ENCODE data around the gene NLGN1.

NLGN1 gene

GRCh38 chr3:173709026-173709425, 311.5 kb downstream of the NLGN1 start:
- H3K4me3 ChIP-seq (replicated peaks; ENCODE audit: low read depth, low read length): no peak overlapping the region
- no peaks in the 10 kb centered on the region for H3K27me3 ChIP-seq (replicated peaks; ENCODE audit: control insufficient read depth, insufficient read depth, low read length)
- DNase-seq (ENCODE audit: extremely low read depth, insufficient read length): no peak
- no peak for TF ChIP-seq CTCF (IDR thresholded peaks at IDR 0.05; ENCODE audit: insufficient read depth, low read length, poor library complexity, severe bottlenecking)
- H3K36me3 ChIP-seq (ENCODE audit: control insufficient read depth, insufficient read depth, low read length): no peaks in the 10 kb centered on the region

- H3K4me3 ChIP-seq (replicated peaks; ENCODE audit: low read depth, low read length): no peak overlapping the region
- H3K36me3 ChIP-seq (ENCODE audit: control insufficient read depth, insufficient read depth, low read length): no peaks in the 10 kb centered on the region
- no peak for DNase-seq (ENCODE audit: extremely low read depth, insufficient read length)
- TF ChIP-seq CTCF (IDR thresholded peaks at IDR 0.05; ENCODE audit: insufficient read depth, low read length, poor library complexity, severe bottlenecking): no peak
- H3K27me3 ChIP-seq (replicated peaks; ENCODE audit: control insufficient read depth, insufficient read depth, low read length): no peaks in the 10 kb centered on the region
Measured at GRCh38 chr3:173711619-173712018, 314.1 kb downstream of the NLGN1 start.

- Histone ChIP-seq H3K27me3 (replicated peaks; ENCODE audit: control insufficient read depth, insufficient read depth, low read length) (no peaks in the 10 kb centered on the region), H3K4me3 (replicated peaks; ENCODE audit: low read depth, low read length) (no peak overlapping the region), H3K36me3 (ENCODE audit: control insufficient read depth, insufficient read depth, low read length) (no peaks in the 10 kb centered on the region)
- DNase-seq (ENCODE audit: extremely low read depth, insufficient read length): no peak
- TF ChIP-seq CTCF (IDR thresholded peaks at IDR 0.05; ENCODE audit: insufficient read depth, low read length, poor library complexity, severe bottlenecking): no peak
Measured at GRCh38 chr3:173719585-173719984, 322.0 kb downstream of the NLGN1 start.

GRCh38 chr3:173725507-173725906, 328.0 kb downstream of the NLGN1 start:
- DNase-seq (ENCODE audit: extremely low read depth, insufficient read length): no peak
- H3K4me3 ChIP-seq (replicated peaks; ENCODE audit: low read depth, low read length): no peak overlapping the region
- H3K36me3 ChIP-seq (ENCODE audit: control insufficient read depth, insufficient read depth, low read length): no peaks in the 10 kb centered on the region
- H3K27me3 ChIP-seq (replicated peaks; ENCODE audit: control insufficient read depth, insufficient read depth, low read length): no peaks in the 10 kb centered on the region
- no peak for TF ChIP-seq CTCF (IDR thresholded peaks at IDR 0.05; ENCODE audit: insufficient read depth, low read length, poor library complexity, severe bottlenecking)

- no peaks in the 10 kb centered on the region; the same call in 1 of the 2 replicates for H3K27me3 ChIP-seq (replicated peaks; ENCODE audit: control insufficient read depth, insufficient read depth, low read length)
- TF ChIP-seq CTCF (IDR thresholded peaks at IDR 0.05; ENCODE audit: insufficient read depth, low read length, poor library complexity, severe bottlenecking): no peak
- no peaks in the 10 kb centered on the region for H3K36me3 ChIP-seq (ENCODE audit: control insufficient read depth, insufficient read depth, low read length)
- H3K4me3 ChIP-seq (replicated peaks; ENCODE audit: low read depth, low read length): no peak overlapping the region
- no peak for DNase-seq (ENCODE audit: extremely low read depth, insufficient read length)
Measured at GRCh38 chr3:173730391-173730790, 332.8 kb downstream of the NLGN1 start.

GRCh38 chr3:173732237-173732636, 334.7 kb downstream of the NLGN1 start:
- DNase-seq (ENCODE audit: extremely low read depth, insufficient read length): no peak
- Histone ChIP-seq H3K27me3 (replicated peaks; ENCODE audit: control insufficient read depth, insufficient read depth, low read length) (no peaks in the 10 kb centered on the region; the same call in 1 of the 2 replicates), H3K4me3 (replicated peaks; ENCODE audit: low read depth, low read length) (no peak overlapping the region), H3K36me3 (ENCODE audit: control insufficient read depth, insufficient read depth, low read length) (no peaks in the 10 kb centered on the region)
- no peak for TF ChIP-seq CTCF (IDR thresholded peaks at IDR 0.05; ENCODE audit: insufficient read depth, low read length, poor library complexity, severe bottlenecking)

Measured in GM06990 (cell line).